ENCODE data around the gene GIMAP5. TPM values are rescaled to one million over a fixed set of nuclear protein-coding genes. Genes with fewer than 3 reads are reported as not detected.

GIMAP5 gene
- total RNA-seq, 1 donor from 2014 or later: not detected

DNA sequence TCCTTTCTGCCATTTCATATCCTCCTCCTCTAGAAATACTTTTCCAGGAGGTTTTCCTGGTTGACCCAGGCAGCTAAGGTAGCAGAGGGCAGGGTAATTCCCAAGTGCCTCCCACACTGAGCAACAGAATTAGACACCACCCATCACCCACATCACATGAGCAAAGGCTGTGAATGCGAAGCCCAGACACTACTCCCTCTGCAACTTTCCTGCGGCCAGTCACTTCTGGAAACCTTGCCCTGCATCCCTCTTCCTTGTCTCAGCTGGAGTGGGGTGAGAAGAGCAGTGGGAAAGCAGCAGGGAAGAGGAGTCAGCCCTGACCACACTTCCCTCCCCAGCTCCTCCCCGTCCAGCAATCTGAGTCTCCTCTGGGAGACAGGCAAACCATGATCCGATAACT lies 47.7 kb downstream of the GIMAP5 start:
- Mint-ChIP-seq H3K27ac (no peak overlapping the region), H3K4me3 (ENCODE audit: low read depth) (no peak overlapping the region), H3K36me3 (ENCODE audit: insufficient read depth) (no peaks in the 10 kb centered on the region), H3K4me1 (ENCODE audit: low read depth) (peaks cover 13% of the 10 kb centered on the region), H3K9me3 (ENCODE audit: low read depth) (no peaks in the 10 kb centered on the region), H3K27me3 (peaks cover 13% of the 10 kb centered on the region)
- no peak for DNase-seq (ENCODE audit: low spot score, unreplicated experiment)
- TF ChIP-seq CTCF (IDR thresholded peaks at IDR 0.05; ENCODE audit: unreplicated experiment): no peak

GRCh38 chr7:150787321-150788281 lies 50.4 kb downstream of the GIMAP5 start:
- Mint-ChIP-seq H3K9me3 (ENCODE audit: low read depth) (no peaks in the 10 kb centered on the region), H3K27me3 (peaks cover 12% of the 10 kb centered on the region)

GRCh38 chr7:150788474-150789269 lies 51.5 kb downstream of the GIMAP5 start:
- peaks cover 6% of the 10 kb centered on the region for H3K4me1 Mint-ChIP-seq (ENCODE audit: low read depth)
- no peak for DNase-seq (ENCODE audit: low spot score, unreplicated experiment)
- TF ChIP-seq CTCF (IDR thresholded peaks at IDR 0.05; ENCODE audit: unreplicated experiment): no peak
- H3K27ac Mint-ChIP-seq: no peak overlapping the region
- H3K4me3 Mint-ChIP-seq (ENCODE audit: low read depth): no peak overlapping the region
- H3K36me3 Mint-ChIP-seq (ENCODE audit: insufficient read depth): no peaks in the 10 kb centered on the region
- H3K9me3 Mint-ChIP-seq (ENCODE audit: low read depth): no peaks in the 10 kb centered on the region
- H3K27me3 Mint-ChIP-seq: peaks cover 9% of the 10 kb centered on the region

More at GRCh38 chr7:150787321-150788281, 50.4 kb downstream of the GIMAP5 start:
- Mint-ChIP-seq H3K36me3 (ENCODE audit: insufficient read depth) (no peaks in the 10 kb centered on the region), H3K4me1 (ENCODE audit: low read depth) (peaks cover 6% of the 10 kb centered on the region), H3K27ac (no peak overlapping the region), H3K4me3 (ENCODE audit: low read depth) (no peak overlapping the region)
- no peak for TF ChIP-seq CTCF (IDR thresholded peaks at IDR 0.05; ENCODE audit: unreplicated experiment)
- DNase-seq (ENCODE audit: low spot score, unreplicated experiment): no peak

- peaks cover 2% of the 10 kb centered on the region for H3K4me1 Mint-ChIP-seq (ENCODE audit: low read depth)
- TF ChIP-seq CTCF (IDR thresholded peaks at IDR 0.05; ENCODE audit: unreplicated experiment): no peak
- no peaks in the 10 kb centered on the region for H3K9me3 Mint-ChIP-seq (ENCODE audit: low read depth)
- peaks cover 8% of the 10 kb centered on the region for H3K27me3 Mint-ChIP-seq
- no peak overlapping the region for H3K4me3 Mint-ChIP-seq (ENCODE audit: low read depth)
- H3K36me3 Mint-ChIP-seq (ENCODE audit: insufficient read depth): no peaks in the 10 kb centered on the region
- H3K27ac Mint-ChIP-seq: no peak overlapping the region
- DNase-seq (ENCODE audit: low spot score, unreplicated experiment): no peak
These were observed 53.3 kb downstream of the GIMAP5 start for GRCh38 chr7:150790416-150791075.

GRCh38 chr7:150791304-150791703 lies 54.1 kb downstream of the GIMAP5 start:
- no peaks in the 10 kb centered on the region for H3K9me3 Mint-ChIP-seq (ENCODE audit: low read depth)
- no peak overlapping the region for H3K4me3 Mint-ChIP-seq (ENCODE audit: low read depth)
- peaks cover 5% of the 10 kb centered on the region for H3K27me3 Mint-ChIP-seq
- no peaks in the 10 kb centered on the region for H3K36me3 Mint-ChIP-seq (ENCODE audit: insufficient read depth)
- DNase-seq (ENCODE audit: low spot score, unreplicated experiment): no peak
- no peak for TF ChIP-seq CTCF (IDR thresholded peaks at IDR 0.05; ENCODE audit: unreplicated experiment)
- peaks cover 2% of the 10 kb centered on the region for H3K4me1 Mint-ChIP-seq (ENCODE audit: low read depth)
- H3K27ac Mint-ChIP-seq: no peak overlapping the region

Measured in progenitor cell of endocrine pancreas (in vitro differentiated cells).